AG20443 (cell line): ENCODE results near the gene TAB2.

Experiments used
- DNase-seq: peaks from one replicate; pipeline ENCODE4 v3.0.0; 2012; ENCODE audit warnings: low spot score, mixed read lengths

Gene TAB2, protein sequence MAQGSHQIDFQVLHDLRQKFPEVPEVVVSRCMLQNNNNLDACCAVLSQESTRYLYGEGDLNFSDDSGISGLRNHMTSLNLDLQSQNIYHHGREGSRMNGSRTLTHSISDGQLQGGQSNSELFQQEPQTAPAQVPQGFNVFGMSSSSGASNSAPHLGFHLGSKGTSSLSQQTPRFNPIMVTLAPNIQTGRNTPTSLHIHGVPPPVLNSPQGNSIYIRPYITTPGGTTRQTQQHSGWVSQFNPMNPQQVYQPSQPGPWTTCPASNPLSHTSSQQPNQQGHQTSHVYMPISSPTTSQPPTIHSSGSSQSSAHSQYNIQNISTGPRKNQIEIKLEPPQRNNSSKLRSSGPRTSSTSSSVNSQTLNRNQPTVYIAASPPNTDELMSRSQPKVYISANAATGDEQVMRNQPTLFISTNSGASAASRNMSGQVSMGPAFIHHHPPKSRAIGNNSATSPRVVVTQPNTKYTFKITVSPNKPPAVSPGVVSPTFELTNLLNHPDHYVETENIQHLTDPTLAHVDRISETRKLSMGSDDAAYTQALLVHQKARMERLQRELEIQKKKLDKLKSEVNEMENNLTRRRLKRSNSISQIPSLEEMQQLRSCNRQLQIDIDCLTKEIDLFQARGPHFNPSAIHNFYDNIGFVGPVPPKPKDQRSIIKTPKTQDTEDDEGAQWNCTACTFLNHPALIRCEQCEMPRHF

DNA sequence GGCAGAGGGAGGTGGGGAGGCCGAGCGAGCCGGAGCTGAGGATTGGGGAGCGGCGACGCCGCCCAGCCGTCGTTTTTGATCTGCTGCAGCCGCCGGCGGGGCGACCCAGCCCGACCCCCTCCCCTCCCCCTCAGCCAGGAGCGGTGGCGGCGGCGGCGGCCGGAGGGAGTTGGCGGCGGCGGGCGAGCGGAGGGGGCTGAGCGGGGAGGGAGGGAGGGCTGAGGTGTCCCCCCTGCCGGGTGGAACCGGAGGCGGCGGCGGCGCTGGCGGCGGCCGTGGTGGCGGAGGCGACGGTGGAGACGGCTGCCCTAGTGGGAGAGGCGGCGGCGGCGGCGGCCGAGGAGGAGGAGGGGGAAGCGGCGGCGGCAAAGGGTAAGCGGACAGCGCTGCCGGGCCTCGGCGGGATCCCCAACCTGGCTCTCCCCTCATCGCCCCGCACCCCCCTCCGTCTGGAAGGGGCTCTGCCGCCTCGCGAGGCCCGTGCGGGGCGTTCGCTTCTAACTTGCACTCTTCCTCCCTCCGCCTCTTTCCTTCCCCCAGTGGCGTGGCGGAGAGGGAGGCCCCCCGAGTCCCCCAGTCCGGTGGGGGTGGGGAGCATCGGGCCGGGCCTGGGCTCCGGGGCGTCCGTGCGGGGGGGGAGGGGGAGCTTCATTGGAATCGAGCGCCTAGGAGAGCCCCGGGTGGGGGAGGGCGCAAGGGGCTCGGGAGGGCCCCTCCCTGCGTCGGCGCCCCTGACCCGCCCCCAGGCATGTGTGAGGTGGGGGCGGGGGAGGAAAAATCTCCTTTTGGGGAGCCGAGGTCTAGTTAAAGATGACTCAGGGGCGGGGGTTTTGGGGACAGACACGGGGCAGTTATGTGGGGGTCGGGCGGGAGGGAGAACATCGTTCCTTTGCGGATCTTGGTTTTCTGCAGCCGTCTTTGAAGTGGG lies at the start of gene TAB2:
TSS of gene TAB2 (plus strand) at position 69 of the 928 bp plus-strand sequence. CDS start 52,286 bp downstream, outside the sequence.
- DNase-seq = peak; percentile 30

DNA sequence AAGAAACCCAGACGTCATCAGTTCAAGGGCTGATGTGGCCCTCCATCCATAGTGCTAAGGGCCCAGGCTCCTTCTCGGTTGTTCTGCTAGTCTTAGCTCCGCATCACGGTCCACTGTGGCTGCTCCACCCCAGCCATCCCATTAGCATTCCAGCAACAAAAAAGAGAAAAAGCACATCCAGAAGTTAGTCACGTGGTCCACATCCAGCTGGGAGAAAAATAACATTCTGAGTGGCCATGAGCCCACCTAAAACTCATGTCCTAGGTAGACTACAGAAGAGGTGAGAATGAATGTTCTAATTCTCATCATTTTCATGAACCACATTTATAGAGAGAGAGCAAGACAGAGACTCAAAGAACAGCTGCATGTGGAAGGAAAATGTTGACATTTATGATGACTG lies 49.4 kb upstream of the TAB2 start:
- no peak for DNase-seq

DNA sequence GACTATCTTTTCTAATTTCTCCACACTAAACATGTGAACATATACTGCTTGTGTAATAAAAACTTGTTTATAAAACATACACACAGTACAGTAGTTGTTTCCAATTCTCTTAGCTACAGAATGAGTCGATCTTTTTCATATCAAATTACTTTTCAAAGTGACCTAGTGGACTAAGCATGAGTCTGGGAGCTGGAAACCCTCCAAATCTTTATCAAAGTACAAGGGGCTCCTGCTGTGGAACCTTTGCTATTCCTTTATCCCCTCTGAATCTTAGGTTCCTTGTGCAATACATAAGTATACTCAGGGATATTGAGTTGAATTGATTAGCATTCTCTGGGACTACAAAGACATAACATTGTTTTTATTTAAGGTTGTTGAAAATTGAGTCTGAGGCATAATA lies 48.7 kb upstream of the TAB2 start:
- no peak for DNase-seq

DNA sequence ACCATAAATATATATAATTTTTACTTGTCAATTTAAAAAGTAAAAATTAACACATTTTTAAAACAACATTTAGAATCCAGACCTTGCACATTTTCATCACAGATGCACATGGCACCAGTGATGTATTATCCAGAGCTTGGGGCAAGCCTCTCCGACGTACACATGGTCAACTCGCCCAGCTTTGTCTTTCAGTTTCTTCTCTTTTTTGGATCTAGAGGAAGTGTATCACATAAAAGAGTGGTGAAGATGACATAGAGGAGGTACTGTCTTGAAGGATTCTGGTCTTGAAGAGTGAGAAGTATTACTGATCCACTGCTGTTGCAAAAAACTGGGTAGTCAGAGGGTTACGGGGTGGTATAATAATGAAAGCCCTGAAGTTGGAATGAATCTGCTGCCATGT lies 46.9 kb upstream of the TAB2 start:
- no peak for DNase-seq

DNA sequence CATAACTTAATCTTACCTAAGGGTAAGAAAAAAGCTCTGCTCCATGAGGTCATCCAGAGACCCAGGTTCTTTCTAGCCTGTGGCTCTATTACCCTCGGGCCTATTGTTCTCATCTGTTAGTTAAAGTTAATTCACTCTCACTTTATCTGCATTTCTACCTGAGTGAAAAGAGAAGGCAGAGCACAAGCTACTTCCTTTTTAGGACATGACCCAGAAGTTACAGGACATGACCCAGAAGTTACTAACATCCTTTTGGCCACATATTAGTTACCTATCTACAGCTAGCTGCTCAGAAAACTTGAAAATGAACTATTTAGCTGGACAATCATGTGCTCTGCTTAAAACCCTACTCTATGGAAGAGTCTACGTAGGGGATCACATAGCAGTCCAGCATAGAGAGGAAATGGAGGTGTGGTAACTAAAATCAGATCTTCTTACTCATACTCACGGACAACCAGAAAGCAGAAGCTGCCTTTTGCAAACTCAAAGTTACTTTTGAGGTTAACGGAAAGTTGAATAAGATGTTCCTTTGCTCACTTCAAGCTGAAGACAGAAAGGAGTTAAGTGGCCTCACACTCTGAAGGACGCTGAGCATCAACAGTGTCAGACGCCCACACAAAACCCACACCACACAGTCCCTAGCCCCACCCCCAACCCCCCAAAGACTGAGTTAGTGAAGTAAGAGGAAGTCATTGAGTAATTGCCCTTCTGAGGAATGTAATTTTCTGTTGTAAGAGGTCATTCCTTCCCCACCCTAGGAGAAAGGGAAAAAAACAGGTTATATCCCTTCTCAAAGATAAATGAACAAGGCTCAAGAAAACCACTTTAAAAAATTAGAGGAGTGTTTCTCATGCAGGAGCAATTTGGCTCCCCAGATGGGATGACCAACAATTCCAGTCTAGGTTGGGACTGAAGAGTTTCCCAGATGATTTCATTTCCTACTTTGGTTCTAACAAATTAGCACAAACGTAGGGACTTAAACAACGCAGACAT lies 45.9 kb upstream of the TAB2 start:
- DNase-seq = no peak

DNA sequence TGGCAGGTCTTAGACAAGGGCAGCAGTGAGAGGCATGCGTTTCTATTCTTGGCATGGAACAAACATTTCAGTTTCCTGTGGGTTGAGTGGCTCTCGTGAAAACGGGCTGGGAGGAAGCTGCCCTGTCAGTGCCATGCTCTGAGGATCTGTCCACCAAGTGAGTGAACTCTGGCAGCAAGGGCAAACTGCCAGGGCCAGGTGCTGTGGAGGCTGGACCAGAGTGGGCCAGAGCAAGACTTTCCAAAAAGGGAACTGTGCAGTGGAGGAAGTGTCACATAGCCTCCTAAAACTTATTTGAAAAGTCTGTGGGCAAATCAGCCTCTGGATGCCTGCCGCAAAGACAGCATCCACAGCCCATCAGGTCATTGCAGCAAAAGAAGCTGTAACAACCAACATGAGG lies 44.2 kb upstream of the TAB2 start:
- DNase-seq = no peak

DNA sequence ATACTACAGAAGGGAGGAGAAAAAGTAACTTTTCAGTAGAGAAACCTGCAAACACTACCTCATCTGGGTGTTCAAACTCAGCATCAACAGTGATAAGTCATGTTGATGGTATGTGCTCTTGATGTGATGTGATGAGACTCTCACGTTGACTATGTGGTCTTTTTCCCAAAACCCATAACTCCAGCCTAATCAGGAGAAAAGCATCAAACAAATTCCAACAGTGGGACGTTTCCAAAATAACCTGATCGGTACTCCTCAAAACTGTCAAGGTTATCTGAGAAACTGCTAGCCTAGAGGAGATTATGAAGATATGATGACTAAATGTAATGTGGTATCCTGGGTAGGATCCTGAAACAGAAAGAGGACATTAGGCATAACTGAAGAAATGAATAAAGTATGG lies 41.9 kb upstream of the TAB2 start:
- DNase-seq = no peak

DNA sequence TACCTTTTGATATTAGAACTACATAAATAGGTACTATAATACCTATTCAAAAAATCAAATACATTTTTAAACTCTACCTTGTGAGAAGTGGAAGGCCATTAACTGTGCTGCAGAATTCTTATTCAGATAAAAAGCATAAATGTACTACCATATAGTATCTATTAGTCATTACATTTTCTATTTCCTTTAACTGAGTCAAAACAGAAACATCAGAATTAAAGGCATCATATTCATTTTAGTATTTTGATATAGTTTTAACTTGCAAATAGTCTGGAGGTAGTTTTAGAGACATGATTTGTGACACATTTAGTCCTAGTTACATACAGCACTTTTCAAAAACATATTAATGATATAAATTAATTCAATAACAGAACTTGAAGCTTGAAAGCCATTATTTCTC lies 39.9 kb upstream of the TAB2 start:
- DNase-seq = no peak

DNA sequence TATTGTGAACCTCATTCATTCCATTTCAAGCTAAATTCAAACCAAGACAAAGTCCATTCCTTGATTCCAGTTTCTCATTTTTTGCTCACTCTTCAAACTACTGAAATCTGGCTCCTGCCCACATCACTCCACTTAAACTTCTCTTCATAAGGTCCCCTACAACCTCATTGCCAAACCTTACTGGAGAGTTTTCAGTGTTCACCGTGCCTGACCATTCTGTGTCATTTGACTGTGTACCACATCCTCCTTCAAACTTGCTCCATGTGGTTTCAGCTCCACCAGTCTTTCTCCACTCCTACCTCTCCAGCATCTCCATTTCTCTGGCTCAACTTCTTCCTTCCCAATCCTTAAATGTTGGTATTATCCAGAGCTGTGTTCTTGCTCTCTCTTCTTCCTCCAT lies 38.5 kb upstream of the TAB2 start:
- no peak for DNase-seq

DNA sequence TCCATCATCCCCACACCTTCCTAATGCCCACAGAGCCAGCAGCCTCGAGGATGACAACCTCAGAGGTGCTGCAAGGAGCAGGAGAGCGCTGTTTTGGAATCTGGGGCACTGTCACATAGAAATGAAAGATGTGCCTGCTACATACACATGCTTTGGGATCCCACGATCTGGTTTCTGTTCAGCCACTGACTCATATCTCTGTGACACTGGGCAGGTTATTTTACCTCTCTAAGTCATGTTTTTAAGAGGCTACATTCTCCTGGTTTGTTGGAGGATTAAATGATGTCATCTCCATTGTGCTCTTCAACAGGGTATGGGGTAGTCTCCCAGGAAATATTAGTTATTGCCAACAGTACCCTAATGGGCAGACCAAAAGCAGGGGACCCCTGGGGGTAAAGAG lies 32.6 kb upstream of the TAB2 start:
- DNase-seq = no peak

DNA sequence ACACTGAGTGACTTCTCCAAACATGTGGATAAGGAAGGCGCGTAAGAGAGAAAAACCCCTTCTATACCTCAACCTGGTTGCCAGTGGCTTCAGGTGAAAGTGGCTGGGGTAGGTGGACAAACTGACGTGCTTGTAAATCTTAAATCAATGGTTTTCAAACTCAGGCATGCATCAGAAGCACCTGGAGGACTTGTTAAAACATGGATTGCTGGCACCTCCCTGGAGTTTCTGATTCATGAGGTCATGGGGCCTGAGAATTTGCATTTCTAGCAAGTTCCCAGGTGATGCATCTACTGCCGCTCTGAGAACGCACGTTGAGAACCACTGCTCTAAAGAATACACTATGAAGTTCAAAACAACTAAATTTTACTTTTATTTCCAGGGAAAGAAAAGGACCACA lies 31.9 kb upstream of the TAB2 start:
- DNase-seq = no peak

DNA sequence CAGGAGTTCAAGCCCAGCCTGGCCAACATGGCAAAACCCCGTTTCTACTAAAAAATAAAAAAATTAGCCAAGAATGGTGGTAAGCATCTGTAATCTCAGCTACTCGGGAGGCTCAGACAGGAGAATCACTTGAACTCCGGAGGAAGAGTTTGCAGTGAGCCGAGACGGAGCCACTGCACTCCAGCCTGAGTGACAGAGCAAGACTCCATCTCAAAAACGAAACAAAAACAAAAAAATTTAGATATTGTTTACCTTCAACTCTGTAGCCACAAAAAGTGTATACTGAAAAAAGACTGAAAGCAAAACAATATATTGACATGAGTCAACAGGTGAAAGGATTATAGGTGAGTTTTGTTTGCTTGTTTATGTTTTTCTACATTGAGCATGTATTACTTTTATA lies 30.6 kb upstream of the TAB2 start:
- DNase-seq = no peak

DNA sequence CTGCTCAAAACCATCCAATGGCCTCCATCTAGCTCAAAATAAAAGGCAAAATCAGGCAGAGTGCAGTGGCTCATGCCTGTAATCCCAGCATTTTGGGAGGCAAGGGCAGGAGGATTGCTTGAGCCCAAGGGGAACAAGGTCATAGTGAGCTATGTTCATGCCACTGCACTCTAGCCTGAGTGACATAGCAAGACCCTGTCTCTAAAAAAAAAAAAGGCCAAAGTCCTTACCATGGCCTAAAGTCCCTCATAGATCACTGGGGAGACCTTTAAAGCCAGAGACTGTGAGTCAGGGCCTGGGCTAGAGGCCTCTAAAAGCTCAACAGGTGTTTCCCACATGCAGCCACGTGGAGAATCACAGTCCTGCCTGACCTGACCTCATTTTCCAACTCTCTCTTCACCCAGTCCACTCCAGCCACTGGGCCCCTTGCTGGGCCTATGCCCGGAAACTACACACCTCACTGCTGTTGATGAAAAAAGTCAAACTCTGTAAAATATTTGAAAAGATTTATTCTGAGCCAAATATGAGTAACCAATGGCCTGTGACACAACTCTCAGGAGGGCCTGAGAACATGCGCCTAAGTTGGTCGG lies 28.2 kb upstream of the TAB2 start:
- no peak for DNase-seq

DNA sequence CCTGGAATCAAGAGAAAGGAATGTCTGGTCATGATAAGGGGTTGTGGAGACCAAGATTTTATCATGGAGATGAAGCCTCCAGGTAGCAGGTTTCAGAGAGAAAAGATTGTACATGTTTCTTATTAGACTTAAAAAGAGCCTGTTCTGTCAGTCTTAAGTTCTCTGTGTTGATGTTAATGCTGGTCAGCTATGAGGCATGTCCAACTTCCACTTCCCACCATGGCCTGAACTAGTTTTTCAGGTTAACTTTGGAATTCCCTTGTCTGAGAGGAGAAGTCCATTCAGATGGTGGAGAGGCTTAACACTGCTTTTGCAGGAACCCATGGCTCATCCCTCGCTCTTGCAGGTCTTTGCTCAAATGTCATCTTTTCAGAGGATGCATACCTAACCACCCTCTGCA lies 27.5 kb upstream of the TAB2 start:
- no peak for DNase-seq

DNA sequence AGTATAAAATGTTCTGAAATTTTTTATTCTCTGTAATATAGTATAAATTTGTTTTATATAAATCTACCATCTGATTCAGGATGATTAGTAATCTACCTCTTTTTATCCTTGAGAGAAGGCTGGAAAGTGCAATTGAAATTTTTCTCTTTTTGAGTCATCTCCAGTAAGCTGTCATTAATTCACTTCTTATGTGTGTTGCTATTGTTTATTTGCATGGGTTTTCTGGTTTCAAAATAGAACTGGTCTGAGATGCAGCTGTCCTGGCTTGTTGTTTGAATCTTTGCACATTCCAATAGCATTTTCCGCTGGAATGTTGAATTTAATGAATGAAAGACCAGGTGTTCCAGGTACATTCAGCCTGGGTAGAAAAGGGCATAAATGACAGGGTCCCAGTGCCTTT lies 24.3 kb upstream of the TAB2 start:
- no peak for DNase-seq

DNA sequence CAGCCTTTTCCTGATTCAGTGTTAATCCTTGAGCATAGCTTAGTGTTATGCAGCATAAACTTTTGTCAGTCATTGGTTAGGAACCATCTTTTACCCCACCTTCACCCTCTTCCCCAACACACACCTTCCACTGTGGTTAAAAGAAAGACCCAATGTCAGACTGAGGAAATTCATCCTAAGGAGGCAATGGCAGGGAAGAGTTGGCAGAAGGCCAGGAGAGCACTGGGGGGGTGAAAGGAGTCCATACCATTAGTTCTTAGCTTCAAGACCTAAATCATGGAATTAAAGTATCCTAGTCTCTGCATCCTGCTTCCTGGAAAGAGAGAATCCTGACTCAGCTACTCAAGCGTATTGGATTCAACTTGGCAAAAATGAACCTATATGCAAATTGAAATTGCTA lies 16.9 kb upstream of the TAB2 start:
- DNase-seq = no peak

DNA sequence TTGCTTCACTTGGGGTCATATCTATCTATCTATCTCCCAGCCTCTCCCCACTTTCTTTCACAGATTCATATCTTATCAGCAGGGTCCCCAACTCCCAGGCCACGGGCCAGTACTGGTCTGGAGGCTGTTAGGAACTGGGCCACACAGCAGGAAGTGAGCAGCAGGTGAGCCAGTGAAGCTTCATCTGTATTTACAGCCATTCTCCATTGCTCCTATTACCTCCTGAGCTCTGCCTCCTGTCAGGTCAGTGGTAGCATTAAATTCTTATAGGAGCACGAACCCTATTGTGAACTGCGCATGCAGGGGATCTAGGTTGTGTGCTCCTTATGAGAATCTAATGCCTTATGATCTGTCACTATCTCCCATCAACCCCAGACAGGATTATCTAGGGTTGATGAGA lies 14.8 kb upstream of the TAB2 start:
- DNase-seq = no peak

DNA sequence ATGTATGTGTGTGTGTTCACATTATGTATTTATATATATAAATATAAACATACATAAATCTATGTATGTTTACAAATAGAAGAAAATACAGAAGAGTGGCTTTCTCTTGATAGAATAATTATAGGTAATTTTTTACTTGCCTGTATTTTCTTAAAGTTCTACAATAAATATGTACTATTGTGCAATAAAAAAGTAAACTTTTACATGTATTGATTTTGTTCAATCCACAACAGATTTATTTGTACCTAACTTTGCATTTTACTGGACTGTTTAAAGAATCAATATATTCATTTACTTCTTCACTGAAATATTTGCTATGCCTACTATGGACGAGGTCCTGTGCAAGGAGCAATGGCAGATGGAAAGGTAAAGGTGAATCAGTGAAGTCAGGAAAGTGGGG lies 14.0 kb upstream of the TAB2 start:
- DNase-seq = no peak

DNA sequence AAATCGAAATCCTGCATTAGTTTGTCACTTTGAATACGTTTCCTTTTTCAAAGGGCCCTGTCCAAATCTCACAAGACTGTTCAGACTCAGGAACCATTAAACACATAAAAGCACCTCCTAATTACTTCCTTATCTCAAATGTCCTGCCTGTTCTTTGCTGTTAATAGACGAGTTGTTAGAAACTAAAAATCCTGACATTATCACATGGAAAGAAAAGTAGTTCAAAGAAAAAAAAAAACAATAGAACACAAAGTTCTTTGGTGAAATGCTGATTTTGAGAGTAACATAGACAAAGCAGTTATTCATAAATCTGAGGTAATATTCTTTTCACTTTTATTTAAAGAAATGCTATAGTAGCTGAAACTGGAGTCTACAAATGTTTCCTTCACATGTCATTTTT lies 12.1 kb upstream of the TAB2 start:
- DNase-seq = no peak

DNA sequence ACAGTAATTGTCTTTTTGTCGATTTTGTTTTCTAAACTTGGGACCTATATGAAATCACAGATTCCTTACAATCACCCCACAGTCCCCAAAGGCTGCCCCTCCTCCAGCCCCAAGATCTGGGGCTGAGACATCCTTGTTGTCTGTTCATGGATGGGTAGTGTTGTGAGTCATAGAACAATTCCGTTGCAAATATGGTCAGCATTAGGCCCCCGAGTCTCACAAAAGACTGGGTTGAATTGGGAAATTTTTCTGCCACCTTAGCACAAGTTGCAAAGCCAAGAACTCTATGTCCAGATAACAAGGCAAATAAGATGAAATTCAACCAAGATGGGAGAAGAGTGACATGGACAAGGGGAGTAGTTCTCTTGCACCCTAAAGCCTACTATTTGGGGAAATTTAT lies 10.5 kb upstream of the TAB2 start:
- peak; percentile 56 for DNase-seq

DNA sequence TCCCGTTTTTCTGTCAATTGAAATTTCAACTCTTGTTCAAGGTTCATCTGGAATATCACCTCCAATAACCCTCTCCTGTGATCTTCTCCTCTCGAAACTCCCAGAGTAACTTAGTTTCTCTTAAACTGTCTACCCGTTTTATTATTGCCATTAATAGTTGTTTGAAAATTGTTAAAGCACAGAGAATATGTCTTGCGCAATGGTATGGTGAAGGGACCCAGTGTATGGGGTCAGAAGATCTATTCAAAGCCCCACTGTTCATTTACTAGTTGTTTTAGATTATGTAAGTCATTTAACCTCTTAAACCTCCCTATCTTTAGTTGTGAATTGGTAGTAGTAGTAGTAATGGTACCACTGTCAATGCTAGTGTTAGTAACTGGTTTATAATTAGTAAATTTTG lies 6.2 kb upstream of the TAB2 start:
- DNase-seq = no peak
